ENCODE measurements around the gene MOCOS.

DNA sequence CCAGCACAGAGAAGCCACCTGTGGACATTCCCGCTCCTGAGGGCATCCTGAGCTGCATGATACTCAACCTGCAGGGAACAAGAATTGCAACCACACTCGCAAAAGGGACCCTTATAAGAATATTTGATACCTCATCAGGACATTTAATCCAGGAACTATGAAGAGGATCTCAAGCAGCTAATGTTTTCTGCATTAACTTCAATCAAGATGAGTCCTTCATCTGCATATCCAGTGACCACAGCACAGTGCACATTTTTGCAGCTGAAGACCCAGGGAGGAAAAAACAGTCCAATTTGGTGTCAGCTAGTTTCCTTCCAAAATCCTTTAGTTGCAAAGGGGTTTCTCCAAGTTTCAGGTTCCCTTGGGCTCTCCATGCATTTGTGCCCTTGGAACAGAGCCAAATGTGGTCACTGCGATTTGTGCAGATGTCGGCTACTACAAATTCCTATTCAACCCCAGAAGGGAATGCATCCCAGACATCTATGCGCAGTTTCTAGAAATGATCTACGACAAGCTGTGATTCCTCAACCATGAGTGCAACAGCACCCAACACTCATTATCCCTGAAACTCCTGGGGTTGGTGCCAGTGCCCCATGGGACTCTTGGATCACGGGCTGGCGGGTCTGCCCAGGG lies 86.9 kb downstream of the MOCOS start:
- TF ChIP-seq CTCF (IDR thresholded peaks at IDR 0.05): no peak
- no peak for TF ChIP-seq ZBTB43 (CRISPR knock-in tag; IDR thresholded peaks at IDR 0.05)
- TF ChIP-seq ZNF317 (CRISPR knock-in tag; IDR thresholded peaks at IDR 0.05; ENCODE audit: borderline replicate concordance, low read depth): no peak
- TF ChIP-seq USF1 (CRISPR knock-in tag; IDR thresholded peaks at IDR 0.05): no peak
